ENCODE results near the gene DAAM1.
A peak's percentile ranks its signal among the peaks of the same experiment; 100 is the strongest.

Gene DAAM1

DNA sequence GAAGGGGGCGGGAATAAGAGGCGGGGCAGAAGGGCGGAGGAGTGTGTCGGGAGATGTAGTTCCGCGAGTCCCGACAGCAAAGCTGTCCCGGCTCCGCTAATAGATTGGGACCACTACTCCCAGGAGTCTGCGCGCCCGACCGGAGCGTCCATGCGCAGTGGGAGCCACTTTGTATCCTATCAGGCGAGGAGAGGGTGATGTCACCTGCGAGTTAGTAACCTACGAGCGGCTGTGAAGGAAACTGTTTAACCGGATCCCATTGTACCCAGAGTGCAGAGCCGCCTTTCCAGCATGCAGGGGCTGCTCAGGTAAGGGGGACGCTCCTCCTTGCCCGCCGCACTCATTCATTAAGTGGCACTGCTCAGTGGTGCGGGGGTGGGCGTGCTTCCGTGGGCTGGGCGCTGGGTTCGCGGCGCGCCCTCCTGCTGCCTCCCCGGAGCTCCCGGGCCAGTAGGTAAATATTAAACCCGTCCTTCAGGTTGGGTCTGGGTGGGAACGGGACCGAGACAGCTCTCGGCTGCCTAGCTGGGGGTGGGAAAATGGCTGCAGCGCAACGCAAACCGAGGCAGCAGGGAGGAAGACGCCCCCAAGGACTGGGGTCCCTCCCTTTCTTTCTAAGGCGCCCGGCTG is at the start of gene DAAM1:
DAAM1 (plus strand) TSS at position 207 of the 630 bp plus-strand sequence. CDS start 74,811 bp downstream, outside the sequence.
- FAIRE-seq (peak; percentile 93), DNase-seq (ENCODE audit: low spot score) (peak; percentile 99)

DNA sequence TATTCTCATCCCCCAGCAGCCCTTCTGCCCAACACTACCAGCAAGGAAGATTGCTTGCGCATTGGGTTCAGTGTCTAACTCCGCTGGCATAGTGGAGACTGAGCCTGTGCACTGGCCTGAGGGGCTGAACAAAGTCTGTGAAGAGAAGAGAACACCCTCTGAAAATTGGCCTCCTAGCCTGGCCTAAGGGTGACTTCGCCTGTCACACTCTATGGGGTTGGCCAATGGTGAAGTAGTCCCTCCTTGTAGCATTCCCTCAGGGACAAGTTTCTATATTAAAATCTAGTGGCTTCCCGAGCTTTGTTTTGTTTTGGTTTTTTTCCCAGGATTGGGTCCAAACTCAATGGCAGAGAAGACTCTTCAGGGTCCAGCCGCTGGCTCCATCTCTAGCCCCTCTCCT is 49.1 kb upstream of the DAAM1 start:
- FAIRE-seq, result no peak
- no peak for DNase-seq (ENCODE audit: low spot score)

DNA sequence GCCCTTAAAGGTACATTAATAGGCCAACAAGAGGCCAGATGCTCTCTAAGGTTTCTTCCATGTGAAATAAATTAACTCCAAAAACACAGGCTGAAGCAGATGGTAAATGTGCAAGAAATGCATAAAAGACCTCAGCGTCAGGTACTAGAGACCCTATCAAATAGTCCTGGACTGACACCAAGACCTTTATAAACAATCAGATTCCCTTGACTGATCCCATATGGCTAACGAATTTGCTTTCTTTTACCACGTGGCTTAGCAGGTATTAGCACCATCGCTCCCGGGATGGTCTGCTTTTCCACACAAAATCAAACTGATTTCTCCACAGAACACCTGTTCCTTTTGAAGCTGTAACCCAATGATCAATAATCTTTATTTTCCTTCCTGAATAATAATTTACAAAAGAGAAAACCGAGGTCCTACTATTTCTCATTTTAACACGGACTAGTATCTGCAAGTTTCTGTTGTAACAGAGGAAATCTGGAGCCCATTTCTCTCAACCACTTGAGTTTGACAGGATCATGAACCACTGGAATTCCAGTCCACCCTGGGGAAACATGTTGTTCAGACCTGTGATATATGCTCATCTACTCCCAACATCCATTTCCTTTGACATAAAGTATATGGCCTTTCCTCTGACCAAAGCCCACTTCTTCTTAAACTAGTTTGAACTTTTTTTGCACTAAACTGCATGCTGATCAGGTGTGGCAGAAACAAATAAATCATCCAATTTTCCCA is 48.2 kb upstream of the DAAM1 start:
- no peak for FAIRE-seq

DNA sequence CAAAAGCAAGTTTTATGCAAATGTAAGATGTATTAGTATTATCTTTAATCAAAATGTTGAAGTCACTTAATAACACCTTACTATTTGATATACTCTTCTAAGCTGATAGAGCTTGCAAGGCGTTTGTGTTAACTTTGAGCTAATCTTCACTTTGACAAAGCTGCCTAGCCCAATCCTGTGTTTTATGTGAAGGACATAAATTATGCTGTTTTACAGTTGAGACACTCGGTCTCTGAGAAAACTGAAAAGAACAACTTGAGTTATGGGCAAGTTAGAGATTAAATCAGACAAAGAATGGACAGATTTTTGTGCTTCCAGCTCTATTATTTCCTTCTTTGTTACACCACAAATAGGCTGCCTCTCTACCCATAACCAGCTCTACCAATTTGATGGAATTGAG is 42.0 kb upstream of the DAAM1 start:
- peak; percentile 62 for FAIRE-seq
- no peak for DNase-seq (ENCODE audit: low spot score)

More for the DNA sequence above, 48.2 kb upstream of the DAAM1 start:
- DNase-seq (ENCODE audit: low spot score), result no peak

DNA sequence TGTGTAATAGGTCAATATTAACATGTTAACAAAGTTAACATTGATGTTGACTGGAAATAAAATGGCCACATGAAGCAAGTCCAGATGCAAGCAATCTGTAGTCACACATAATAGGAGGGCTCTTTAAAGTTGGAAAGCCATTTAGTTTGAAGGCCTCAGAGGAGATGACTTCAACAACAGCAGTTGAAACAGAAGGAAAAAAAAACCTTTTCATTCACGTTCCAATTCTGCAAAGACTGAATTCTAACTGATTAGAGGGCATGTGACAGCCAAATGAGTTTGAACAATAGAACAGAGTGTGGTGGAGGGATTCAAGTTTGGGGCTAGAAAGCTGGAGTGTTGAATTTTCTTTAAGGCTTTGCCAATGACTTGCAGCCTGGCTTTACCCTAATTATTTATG is 41.5 kb upstream of the DAAM1 start:
- FAIRE-seq (peak; percentile 48), DNase-seq (ENCODE audit: low spot score) (no peak)

DNA sequence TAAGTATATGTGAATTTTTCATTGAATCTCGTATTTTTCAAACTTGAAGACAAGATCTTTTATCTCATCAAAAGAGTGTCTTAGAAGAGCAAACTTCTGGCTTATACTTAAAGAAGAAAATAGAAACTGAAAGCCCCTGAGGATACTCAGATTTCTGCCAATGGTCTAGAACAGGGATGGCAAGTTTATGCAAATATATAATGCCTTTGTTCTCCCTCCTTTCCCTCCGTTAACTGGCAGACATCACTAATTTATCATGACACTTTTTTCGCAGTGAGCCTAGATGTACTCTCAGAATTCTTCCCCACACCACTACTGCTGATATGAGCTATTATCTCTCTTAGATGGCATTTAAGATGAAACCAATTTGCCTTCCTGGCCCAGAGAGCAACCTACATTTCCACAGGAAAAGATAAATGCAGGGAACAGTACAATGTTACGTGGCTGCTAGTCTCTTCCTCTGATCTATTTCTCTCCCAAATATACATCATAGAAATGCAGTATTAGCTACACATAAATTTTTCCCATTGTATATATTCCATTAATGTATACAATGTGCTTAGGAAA is 40.0 kb upstream of the DAAM1 start:
- FAIRE-seq (no peak), DNase-seq (ENCODE audit: low spot score) (no peak)

DNA sequence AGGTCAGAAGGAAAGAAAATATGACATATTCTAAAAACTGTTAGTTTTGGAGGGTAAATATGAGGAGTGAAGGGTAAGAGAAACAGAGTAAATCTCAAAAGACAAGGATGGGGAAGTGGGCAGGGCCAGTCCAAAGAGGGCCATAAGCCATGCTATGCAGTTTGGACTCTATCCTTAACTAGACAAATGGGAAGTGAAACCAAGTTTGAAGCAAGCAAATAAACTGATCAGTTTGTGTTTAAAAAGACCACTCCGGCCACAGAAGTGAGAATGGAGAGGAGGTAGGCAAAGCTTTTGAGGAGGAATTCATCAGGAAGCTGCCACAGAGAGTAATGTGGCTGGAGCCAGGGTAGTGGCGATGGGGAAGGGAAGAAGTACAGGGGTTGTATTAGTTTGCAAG is 37.5 kb upstream of the DAAM1 start:
- FAIRE-seq, result no peak
- DNase-seq (ENCODE audit: low spot score), result no peak

DNA sequence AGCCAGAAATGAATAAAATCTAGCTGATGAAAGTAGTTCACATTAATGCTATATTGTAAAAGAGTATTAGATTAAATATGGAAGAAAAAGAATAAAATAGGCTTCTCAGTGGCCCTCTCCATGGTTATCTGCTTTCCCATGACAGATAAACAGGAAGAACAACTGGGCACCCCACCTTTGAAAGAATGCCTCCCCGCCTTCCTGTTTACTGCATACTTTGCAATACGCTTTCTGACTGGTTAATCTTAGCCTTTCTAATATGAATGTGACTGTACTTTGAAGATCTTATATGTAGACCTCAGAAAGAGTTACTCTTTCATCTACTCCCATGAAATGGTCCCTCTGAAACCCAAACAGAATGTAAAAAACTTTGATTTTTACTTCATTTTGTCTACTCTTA is 34.1 kb upstream of the DAAM1 start:
- FAIRE-seq, result no peak
- DNase-seq (ENCODE audit: low spot score), result no peak

DNA sequence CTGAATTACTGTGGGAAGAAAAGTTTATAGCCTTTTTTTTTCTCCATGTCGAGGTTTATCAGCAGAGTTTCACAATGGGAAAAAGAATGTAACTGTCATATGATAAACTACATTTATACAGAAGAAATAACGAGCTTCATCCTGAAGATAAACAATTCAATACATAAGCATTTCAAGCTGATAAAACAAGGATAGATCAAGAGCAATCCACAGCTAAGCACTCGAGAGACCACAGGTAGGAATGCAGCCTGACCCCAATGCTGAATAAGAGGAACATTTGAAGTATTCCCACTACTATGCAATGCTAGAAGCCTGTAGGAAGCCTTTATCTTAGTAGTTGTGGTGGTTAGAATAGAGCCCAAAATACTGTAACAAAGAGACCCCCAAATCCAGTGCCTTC is 32.6 kb upstream of the DAAM1 start:
- FAIRE-seq (no peak), DNase-seq (ENCODE audit: low spot score) (no peak)

DNA sequence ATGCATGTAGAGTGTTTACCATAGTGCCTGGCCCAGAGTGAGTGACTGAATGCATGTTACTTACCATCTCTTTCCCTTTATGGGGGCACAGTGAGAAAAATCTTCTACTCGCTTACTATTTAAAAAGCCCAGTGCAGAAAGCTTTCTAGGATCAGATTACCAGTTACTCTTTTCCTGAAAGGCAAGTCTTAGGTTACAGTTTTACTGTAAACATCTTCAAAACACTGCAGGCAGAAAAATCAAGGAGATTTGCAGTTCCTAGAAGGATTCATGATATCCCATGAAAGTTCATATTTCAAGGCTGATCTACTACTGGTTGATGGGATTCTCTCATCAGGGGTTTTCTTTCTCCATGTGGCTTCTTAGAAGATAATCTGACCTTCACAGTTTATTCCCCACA is 29.3 kb upstream of the DAAM1 start:
- no peak for DNase-seq (ENCODE audit: low spot score)
- no peak for FAIRE-seq

DNA sequence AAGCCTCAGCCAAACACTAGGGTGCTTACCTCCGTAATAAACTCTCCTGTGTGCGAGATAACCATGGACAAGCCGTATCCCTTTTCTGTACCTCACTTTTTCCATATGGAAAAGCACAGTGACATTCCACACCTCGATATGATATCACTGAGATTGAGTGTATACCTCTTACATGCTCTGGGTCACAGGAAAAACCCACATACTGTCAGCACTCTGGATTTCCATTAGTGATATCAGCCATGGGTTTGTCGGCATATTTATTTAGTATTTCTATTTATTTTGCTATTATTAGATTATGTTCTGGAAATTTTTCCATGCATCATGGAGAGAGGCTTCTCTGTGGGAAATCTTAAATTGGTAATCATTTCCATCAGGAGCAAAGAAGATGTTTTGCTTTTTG is 28.0 kb upstream of the DAAM1 start:
- DNase-seq (ENCODE audit: low spot score) (no peak), FAIRE-seq (no peak)

DNA sequence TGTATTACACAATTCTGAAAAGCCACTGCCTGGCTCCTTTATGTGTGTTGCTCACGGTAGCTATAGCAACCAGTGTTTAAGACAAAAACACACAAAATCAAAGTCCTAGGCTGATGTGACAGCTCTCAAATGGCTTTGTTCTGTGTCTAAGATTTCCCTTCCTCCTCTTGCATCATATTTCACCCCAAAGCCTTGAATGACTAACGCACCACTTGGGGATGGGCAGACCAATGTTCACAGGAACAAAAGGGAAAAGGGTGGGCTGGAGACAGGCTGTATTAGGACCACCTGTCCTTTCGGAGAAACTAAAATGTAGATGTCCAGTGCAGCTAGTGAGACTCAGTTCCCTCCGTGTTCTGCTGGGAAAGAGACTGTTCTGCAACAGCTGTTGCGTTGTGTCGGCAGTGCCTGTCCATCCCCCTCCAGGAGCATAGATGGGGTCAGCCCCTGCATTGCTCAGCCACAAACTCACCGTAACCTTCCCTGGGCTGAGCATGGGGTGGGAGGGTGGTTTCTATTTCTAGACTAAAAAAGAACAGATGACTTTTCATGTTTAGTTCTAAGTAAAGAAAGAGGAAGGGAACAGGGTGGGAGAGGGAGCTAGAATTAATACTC is 26.8 kb upstream of the DAAM1 start:
- peak; percentile 46 for DNase-seq (ENCODE audit: low spot score)

DNA sequence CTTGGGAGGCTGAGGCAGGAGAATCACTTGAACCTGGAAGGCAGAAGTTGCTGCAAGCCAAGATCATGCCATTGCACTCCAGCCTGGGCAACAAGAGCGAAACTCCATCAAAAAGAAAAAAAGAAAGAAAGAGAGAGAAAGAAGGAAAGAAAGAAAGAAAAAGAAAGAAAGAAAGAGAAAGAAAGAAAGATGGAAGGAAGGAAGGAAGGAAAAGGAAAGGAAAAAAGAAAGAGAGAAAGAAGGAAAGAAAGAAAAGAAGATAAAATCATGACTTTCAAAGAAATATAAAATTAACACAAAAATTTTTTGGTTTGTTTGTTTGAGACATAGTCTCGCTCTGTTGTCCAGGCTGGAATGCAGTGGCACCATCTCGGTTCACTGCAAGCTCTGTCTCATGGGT is 22.2 kb upstream of the DAAM1 start:
- FAIRE-seq, result no peak
- DNase-seq (ENCODE audit: low spot score), result no peak

More for the DNA sequence above, 26.8 kb upstream of the DAAM1 start:
- peak; percentile 93 for FAIRE-seq

DNA sequence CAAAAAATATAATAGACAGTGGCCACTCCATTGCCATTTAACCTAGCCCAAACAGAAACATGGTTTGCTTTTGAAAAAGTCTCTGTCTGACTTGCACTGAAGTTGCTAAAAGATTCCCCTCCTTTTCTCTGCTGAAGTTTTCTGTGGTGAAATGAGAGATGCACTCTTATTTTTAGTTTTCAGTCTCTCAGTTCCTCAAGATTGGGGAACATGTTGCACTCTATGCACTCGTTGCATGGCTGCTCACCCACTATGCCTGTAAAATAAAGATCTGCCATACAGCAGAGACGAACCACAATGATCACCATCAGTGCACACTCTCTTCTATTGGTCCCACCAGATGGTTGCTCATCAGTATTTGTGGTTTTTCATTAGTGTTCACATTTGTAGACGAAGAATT is 13.1 kb upstream of the DAAM1 start:
- FAIRE-seq (no peak), DNase-seq (ENCODE audit: low spot score) (no peak)

DNA sequence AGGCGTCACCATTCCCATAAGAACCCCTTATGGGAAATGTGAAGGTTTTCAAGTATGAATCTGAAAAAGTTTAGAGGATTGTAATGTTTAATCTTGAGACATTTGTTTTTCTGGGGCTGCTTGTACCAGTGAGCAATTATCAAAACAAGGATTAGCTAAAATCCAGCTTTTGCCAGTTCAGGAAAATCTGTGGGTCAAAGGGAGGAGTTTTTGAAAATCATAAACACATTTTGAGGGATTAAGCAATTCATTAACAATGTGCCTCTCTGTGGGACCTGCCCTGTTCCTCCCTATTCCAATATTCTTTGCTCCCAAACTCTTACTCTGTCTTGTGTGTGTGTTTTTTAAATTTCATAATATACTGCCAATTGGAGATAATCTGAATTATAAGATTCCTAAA is 11.7 kb upstream of the DAAM1 start:
- no peak for DNase-seq (ENCODE audit: low spot score)

DNA sequence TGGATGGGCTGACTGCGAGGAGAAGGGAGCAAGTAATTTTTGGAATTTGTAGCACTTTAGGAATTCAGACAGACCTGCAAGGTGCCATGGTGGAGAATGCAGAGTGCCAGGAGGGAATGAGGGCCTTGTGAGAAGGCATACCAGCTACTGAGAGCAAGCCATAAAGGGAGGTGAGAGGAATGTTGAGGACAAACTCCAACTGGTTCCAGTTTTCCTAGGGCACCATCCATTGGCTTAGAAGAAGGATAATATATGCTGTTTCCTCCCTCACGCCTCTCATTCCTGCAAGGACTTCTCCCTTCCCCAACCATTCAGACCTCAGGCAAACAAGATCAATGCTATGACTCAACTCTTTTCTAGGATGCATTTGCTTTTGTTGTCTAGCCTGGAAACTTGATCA is 11.2 kb upstream of the DAAM1 start:
- FAIRE-seq (no peak), DNase-seq (ENCODE audit: low spot score) (no peak)

More for the DNA sequence above, 11.7 kb upstream of the DAAM1 start:
- no peak for FAIRE-seq

DNA sequence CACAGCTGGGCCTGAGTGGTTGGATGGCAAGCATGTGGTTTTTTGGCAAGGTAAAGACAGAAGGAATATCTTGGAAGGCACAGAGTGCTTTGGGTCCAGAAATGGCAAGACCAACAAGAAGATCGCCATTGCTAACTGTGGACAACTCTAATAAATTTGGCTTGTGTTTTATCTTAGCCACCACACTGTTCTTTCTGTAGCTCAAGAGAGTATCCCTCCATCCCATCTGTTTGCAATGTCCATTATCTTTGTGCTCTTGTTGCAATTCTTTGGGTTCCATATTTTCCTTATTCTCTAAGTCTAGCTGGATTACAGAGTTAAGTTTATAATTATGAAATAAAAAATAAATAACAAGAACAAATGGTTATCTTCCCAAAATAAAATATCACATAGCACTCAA is 6.7 kb upstream of the DAAM1 start:
- no peak for FAIRE-seq

DNA sequence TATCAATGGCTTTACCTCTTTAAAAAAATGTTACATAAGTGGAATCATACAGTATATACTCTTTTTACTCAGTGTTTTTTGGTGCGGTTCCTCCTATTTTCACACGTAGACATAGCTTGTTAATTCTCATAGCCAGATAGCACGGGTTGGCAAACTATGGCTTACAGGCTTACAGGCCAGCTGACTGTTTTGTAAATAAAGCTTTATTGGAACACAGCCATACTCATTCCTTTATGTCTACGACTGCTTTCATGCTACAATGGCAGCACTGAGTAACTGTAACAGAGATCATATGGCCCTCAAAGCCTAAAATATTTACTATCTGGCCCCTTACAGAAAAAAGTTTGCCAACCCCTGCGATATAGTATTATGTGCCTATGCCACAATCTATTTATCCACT is 5.8 kb upstream of the DAAM1 start:
- peak; percentile 20 for FAIRE-seq
- DNase-seq (ENCODE audit: low spot score), result no peak

More for the DNA sequence above, 6.7 kb upstream of the DAAM1 start:
- no peak for DNase-seq (ENCODE audit: low spot score)

DNA sequence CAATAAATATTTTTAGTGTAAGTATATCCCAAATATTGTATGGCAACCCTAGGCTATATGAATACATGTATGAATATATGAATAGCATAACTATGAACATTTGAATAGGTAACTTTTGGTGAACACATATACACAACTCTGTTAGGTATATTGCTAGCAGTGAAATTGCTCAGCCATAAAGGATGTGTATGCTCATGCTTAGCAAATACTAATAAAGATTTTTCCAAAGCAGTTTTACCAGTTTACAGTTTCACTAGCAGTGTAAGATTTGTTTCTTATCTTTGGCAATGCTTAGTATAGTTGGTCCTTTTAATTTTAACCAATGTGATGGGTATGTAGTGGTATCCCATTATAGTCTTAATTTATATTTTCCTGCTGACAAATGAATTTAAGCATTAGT is 5.3 kb upstream of the DAAM1 start:
- FAIRE-seq (no peak), DNase-seq (ENCODE audit: low spot score) (no peak)

DNA sequence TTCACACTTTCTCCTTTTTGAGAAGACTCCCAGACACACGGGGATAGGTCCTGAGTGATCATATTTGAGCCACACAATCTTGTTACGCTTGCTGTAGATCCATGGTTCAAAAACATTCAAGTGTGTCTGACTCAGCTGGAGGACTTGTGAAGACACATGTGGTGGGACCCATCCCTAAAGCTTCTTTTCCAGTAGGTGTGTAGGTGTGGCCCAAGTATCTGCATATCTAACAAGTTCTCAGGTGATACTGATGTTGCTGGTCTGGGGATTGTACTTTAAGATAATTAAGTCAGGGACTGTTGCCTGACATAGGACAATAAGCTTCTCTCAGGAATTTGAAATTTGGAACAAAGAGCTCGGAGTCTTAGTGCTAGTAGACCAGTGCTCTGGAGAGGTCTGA is 4.1 kb upstream of the DAAM1 start:
- no peak for FAIRE-seq
- DNase-seq (ENCODE audit: low spot score), result no peak

DNA sequence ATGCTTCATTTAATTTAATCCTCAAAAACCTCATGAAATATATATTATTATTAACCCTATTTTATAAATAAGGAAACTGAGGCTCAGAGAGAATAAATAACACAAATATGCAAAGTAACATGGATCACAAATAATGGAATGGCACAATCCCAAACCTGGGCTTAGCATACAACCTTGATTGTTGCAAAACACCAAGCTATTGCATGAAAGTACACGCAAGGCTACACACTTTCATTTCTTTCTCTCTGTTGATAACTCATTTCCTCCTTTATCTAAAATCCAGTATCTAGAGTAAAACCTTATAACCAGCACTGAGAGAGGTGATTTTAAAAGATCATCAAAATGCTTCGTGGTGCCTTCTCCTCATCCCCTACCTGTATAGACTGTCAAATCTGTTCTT is 2.8 kb upstream of the DAAM1 start:
- DNase-seq (ENCODE audit: low spot score), result no peak
- no peak for FAIRE-seq

DNA sequence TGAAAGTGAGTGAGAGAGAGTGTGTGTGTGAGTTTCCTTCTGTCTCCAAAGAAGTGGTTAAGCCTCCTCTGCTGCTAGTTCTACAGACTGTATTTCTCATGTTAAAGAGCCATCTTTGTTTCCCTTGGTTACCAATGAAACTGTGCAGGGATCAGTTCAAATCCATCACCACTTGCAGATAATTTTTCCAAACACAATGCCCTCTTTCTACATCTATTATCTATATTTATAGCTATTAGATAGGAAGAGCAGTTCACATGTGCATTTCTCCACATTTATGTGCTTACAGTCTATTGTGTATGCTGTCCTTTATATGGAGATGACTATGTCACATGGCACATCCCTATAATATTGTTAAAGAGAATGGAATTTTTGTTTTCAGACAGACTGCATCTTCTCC is 2.2 kb upstream of the DAAM1 start:
- DNase-seq (ENCODE audit: low spot score) (no peak), FAIRE-seq (no peak)

All from urothelium cell line (cell line).